Measurements from ENCODE around the gene SOX15.

GRCh38 chr17:7636163-7636562 is 46.3 kb upstream of the SOX15 start:
- TF ChIP-seq EZH2 (IDR thresholded peaks at IDR 0.05; ENCODE audit: insufficient read depth, poor library complexity, severe bottlenecking) (no peak), EZH2phosphoT487 (IDR thresholded peaks at IDR 0.05; ENCODE audit: insufficient read depth, low read depth) (no peak)
